HFFc6 (cell line): Measurements from ENCODE around the gene CACNA1D. TPM values are rescaled to one million over a fixed set of nuclear protein-coding genes. Genes with fewer than 3 reads are reported as not detected.

Experiments
- DNase-seq: peaks from one replicate; pipeline ENCODE4 v3.0.0-alpha.2; 2018
- H3K27ac Mint-ChIP-seq: 2 replicates; pipeline ENCODE4 v1.8.0; 2020; ENCODE audit warnings: mild to moderate bottlenecking, mixed read lengths
- H3K27me3 Mint-ChIP-seq: 2 replicates; pipeline ENCODE4 v1.8.0; 2021; ENCODE audit warnings: mild to moderate bottlenecking, moderate library complexity, mixed read lengths; ENCODE audit not compliant: insufficient read depth
- H3K36me3 Mint-ChIP-seq: 2 replicates; pipeline ENCODE4 v1.8.0; 2021; ENCODE audit warnings: low read depth, mixed read lengths
- H3K4me1 Mint-ChIP-seq: 2 replicates; pipeline ENCODE4 v1.8.0; 2020; ENCODE audit warnings: low read depth, mixed read lengths
- H3K4me3 Mint-ChIP-seq: 2 replicates; pipeline ENCODE4 v1.8.0; 2020; ENCODE audit warnings: mild to moderate bottlenecking, moderate library complexity, mixed read lengths
- H3K9me3 Mint-ChIP-seq: 2 replicates; pipeline ENCODE4 v1.8.0; 2020; ENCODE audit warnings: mild to moderate bottlenecking, mixed read lengths
- total RNA-seq, 6 experiments: library from RNA; stranded (reverse); fragmentation: NEBNext Ultra II Directional; extraction: Animal tissue kit (Norgen Biotek cat#: 25700); gene quantifications; 2 replicates in 1 of 6; 3 replicates in 5 of 6; pipeline ENCODE4 v1.2.3, GENCODE V29; 2021
- TF ChIP-seq, protein P1 (sequence below): fragments of 200-600 bp; sonication (generic); IDR thresholded peaks from 2 replicates; pipeline ENCODE4 v1.5.0; 2021; ENCODE audit warnings: antibody characterized with exemption, mild to moderate bottlenecking

CACNA1D gene
- total RNA-seq, 6 experiments from 2014 or later = 0.09 TPM; not detected in 5

DNA sequence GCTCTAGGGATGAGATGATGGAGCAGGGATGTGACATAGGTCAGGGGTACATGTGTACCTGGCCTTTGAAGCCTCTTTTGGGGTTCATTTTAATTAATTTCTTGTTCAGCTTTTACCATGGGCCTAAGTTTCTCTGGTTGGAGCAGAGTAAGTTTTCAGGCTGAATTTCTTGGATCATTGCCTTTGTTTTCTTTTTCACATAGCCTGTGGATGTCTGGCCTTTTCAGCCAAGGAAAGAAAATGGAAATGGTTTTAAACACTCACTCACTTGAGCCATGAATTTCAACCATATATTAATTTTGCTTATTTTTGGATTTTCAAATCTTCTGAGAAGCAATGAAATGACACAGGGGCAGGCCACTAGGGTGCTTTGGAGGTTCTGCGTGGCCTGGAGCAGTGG lies 30.2 kb downstream of the CACNA1D start:
- Mint-ChIP-seq H3K27ac (no peak overlapping the region), H3K36me3 (no peaks in the 10 kb centered on the region), H3K4me3 (no peak overlapping the region), H3K9me3 (no peaks in the 10 kb centered on the region), H3K27me3 (peaks cover 4% of the 10 kb centered on the region), H3K4me1 (no peaks in the 10 kb centered on the region)
- no peak for DNase-seq
- TF ChIP-seq, protein P1, sequence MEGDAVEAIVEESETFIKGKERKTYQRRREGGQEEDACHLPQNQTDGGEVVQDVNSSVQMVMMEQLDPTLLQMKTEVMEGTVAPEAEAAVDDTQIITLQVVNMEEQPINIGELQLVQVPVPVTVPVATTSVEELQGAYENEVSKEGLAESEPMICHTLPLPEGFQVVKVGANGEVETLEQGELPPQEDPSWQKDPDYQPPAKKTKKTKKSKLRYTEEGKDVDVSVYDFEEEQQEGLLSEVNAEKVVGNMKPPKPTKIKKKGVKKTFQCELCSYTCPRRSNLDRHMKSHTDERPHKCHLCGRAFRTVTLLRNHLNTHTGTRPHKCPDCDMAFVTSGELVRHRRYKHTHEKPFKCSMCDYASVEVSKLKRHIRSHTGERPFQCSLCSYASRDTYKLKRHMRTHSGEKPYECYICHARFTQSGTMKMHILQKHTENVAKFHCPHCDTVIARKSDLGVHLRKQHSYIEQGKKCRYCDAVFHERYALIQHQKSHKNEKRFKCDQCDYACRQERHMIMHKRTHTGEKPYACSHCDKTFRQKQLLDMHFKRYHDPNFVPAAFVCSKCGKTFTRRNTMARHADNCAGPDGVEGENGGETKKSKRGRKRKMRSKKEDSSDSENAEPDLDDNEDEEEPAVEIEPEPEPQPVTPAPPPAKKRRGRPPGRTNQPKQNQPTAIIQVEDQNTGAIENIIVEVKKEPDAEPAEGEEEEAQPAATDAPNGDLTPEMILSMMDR = no peak

DNA sequence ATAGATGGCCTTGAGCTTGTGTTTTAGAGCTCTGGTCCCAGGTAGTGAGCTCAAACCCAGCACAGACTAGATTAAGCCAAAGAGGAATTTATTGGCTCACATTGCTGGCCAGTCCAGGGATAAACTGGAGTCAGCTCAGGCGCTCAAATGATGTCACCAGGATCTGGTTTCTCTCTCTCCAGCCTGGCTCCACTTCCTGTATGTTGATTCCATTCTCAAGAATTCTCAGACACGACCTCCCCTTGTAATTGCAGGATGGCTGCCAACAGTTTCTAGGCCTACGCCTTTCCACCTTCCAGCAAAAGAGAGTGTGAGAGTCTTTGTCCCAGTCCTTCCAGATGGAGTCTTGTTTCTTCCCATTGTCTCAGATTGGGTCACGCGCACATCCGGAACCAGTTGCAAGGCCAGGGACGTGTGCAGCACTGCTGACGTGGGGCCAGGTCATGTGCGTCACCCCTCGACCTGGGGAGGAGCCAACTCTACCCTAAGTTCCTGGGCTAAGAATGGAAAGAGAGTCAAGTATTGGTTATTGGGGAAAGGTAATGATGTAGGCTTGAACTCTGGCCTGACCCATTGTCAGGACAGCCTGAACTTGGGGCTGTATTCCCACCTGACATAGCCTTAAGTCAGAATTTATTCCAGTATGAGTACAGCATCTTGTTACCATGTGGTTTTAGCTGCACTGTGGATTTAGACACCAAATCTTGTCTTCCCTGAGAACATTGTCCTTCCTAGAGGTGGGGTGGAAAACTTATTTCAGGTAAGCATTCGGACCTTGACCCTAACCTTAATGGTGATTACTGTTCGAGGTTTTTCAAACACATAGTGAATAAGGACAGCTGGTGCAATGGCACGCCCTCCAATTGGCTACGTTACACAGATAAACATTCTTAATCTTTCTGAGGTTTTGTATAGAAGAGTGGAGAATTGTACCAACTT lies 31.6 kb downstream of the CACNA1D start:
- no peaks in the 10 kb centered on the region for H3K36me3 Mint-ChIP-seq
- TF ChIP-seq, protein P1 = no peak
- H3K27ac Mint-ChIP-seq = no peak overlapping the region
- H3K27me3 Mint-ChIP-seq = peaks cover 6% of the 10 kb centered on the region
- no peaks in the 10 kb centered on the region for H3K4me1 Mint-ChIP-seq
- H3K4me3 Mint-ChIP-seq = no peak overlapping the region
- H3K9me3 Mint-ChIP-seq = no peaks in the 10 kb centered on the region
- no peak for DNase-seq

- Mint-ChIP-seq H3K4me3 (no peak overlapping the region), H3K27me3 (peaks cover 6% of the 10 kb centered on the region), H3K27ac (no peak overlapping the region), H3K9me3 (no peaks in the 10 kb centered on the region), H3K4me1 (no peaks in the 10 kb centered on the region), H3K36me3 (no peaks in the 10 kb centered on the region)
- no peak for DNase-seq
- TF ChIP-seq, protein P1 = no peak
Observed at GRCh38 chr3:53526704-53527055, 32.3 kb downstream of the CACNA1D start.

DNA sequence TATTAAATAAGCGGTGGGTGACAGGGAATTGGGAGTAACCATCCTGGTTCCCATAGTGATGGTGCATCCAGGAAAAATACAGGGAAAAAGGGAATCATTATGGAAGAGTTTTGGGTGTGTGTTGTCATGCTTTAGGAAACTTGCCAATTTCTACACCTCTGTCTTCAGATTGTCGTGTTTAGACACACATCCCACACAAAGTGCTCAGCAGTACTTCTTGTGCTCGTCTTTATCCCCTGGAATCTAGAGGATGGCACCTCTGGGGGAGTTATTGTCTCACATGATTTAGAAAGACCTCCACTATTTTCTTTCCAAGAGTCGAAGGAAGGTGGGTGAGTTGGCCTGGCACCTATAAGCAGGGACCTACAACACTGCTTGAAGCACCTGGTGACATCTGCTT lies 35.8 kb downstream of the CACNA1D start:
- Mint-ChIP-seq H3K4me3 (no peak overlapping the region), H3K9me3 (no peaks in the 10 kb centered on the region), H3K27me3 (peaks cover 14% of the 10 kb centered on the region), H3K36me3 (no peaks in the 10 kb centered on the region), H3K27ac (no peak overlapping the region), H3K4me1 (no peaks in the 10 kb centered on the region)
- TF ChIP-seq, protein P1 = no peak
- no peak for DNase-seq

- Mint-ChIP-seq H3K27me3 (peaks cover 14% of the 10 kb centered on the region), H3K9me3 (no peaks in the 10 kb centered on the region), H3K4me1 (no peaks in the 10 kb centered on the region), H3K27ac (no peak overlapping the region), H3K4me3 (no peak overlapping the region), H3K36me3 (no peaks in the 10 kb centered on the region)
- no peak for DNase-seq
- TF ChIP-seq, protein P1 = no peak
Observed at GRCh38 chr3:53531749-53532148, 37.3 kb downstream of the CACNA1D start.
